CD8-positive, alpha-beta memory T cell (primary cell): ENCODE data around the gene HBQ1. TPM values are rescaled to one million over a fixed set of nuclear protein-coding genes. Genes with fewer than 3 reads are reported as not detected.

Source experiments
- CTCF ChIA-PET: fragments of 350-600 bp; sonication (Branson Sonifier 250); formaldehyde crosslinking; loops from one replicate; lab custom pipeline; 2021; ENCODE audit warnings: antibody characterized with exemption; lab: Charles Lee
- POLR2A ChIA-PET: fragments of 350-600 bp; sonication (Branson Sonifier 250); formaldehyde crosslinking; loops from one replicate; lab custom pipeline; 2021; ENCODE audit warnings: antibody characterized with exemption; lab: Charles Lee
- DNase-seq, 5 donors: peaks; one replicate each; pipeline versions ENCODE4 v3.0.0 to v3.0.0-alpha.2; 2020 to 2022; ENCODE audit warnings: mixed read lengths in 1 of 5
- H3K27ac ChIP-seq: one replicate; pipeline ENCODE4 v1.7.0; 2013; ENCODE audit warnings: low read depth, mild to moderate bottlenecking, low read length, moderate library complexity
- H3K27me3 ChIP-seq: 2 replicates; pipeline ENCODE4 v1.7.0; 2013; ENCODE audit warnings: low read length, mild to moderate bottlenecking; ENCODE audit not compliant: insufficient read depth, poor library complexity, severe bottlenecking
- H3K36me3 ChIP-seq: 2 replicates; pipeline ENCODE4 v1.7.0; 2013; ENCODE audit warnings: mild to moderate bottlenecking, low read length, moderate library complexity; ENCODE audit not compliant: insufficient read depth
- H3K4me1 ChIP-seq: 2 replicates; pipeline ENCODE4 v1.7.0; 2013; ENCODE audit warnings: mild to moderate bottlenecking, low read length, moderate library complexity; ENCODE audit not compliant: insufficient read depth
- H3K4me3 ChIP-seq: 2 replicates; pipeline ENCODE4 v1.7.0; 2013; ENCODE audit warnings: mild to moderate bottlenecking, low read length
- H3K9me3 ChIP-seq: 2 replicates; pipeline ENCODE4 v1.7.0; 2013; ENCODE audit warnings: mild to moderate bottlenecking, low read length
- H3K27ac Mint-ChIP-seq, 8 donors: one replicate each; pipeline ENCODE4 v1.8.0; 2020 to 2021; ENCODE audit warnings: mixed read lengths in 8 of 8, mild to moderate bottlenecking in 6 of 8, inconsistent platforms in 3 of 8, moderate library complexity in 3 of 8
- H3K27me3 Mint-ChIP-seq, 2 donors: one replicate each; pipeline ENCODE4 v1.8.0; 2020 to 2021; ENCODE audit warnings: mixed read lengths in 2 of 2, mild to moderate bottlenecking in 1 of 2, moderate library complexity in 1 of 2
- H3K36me3 Mint-ChIP-seq, 3 donors: one replicate each; pipeline ENCODE4 v1.8.0; 2020 to 2021; ENCODE audit warnings: mixed read lengths in 3 of 3, inconsistent platforms in 1 of 3, mild to moderate bottlenecking in 1 of 3
- H3K4me1 Mint-ChIP-seq, 3 donors: one replicate each; pipeline ENCODE4 v1.8.0; 2020 to 2021; ENCODE audit warnings: mixed read lengths in 3 of 3, inconsistent platforms in 1 of 3, mild to moderate bottlenecking in 1 of 3
- H3K4me3 Mint-ChIP-seq, 7 donors: one replicate each; pipeline ENCODE4 v1.8.0; 2020 to 2021; ENCODE audit warnings: mixed read lengths in 7 of 7, mild to moderate bottlenecking in 6 of 7, moderate library complexity in 4 of 7, inconsistent platforms in 2 of 7
- H3K9me3 Mint-ChIP-seq, 5 donors: one replicate each; pipeline ENCODE4 v1.8.0; 2020 to 2022; ENCODE audit warnings: mixed read lengths in 5 of 5, mild to moderate bottlenecking in 3 of 5, moderate library complexity in 2 of 5, inconsistent platforms in 1 of 5
- polyA plus RNA-seq: library from polyadenylated mRNA; unstranded; fragments of 300-500 nt; fragmentation: Illumina TruSeq; gene quantifications from one replicate; pipeline ENCODE4 v1.2.3, GENCODE V29; 2021
- total RNA-seq, 2 experiments: library from RNA; stranded (reverse); gene quantifications; one replicate each; pipeline ENCODE4 v1.2.3, GENCODE V29; 2021

Gene HBQ1
- total and polyA plus RNA-seq, 3 experiments from 2014 or later: 0.72 TPM; not detected in 2

GRCh38 chr16:179211-180092 lies 807 bp upstream of the HBQ1 start:
- Mint-ChIP-seq H3K36me3 (no peaks in the 10 kb centered on the region), H3K27me3 (peaks cover 30 to 38% of the 10 kb centered on the region in 2 donors), H3K27ac (no peak overlapping the region), H3K9me3 (no peaks in the 10 kb centered on the region), H3K4me1 (peaks cover 0 to 27% (median 4%) of the 10 kb centered on the region in 3 donors), H3K4me3 (peak overlapping the region in 6 of 7 donors; percentile 45 to 87 (median 56))
- DNase-seq: no peak
- Histone ChIP-seq H3K27ac (no peak overlapping the region), H3K4me3 (no peak overlapping the region), H3K27me3 (peaks cover 35% of the 10 kb centered on the region), H3K4me1 (peaks cover 9% of the 10 kb centered on the region), H3K9me3 (no peaks in the 10 kb centered on the region), H3K36me3 (no peaks in the 10 kb centered on the region)
- ChIA-PET CTCF (interaction anchor here (3.0 kb wide), 1 partner anchor 62 kb away, joined by 14 read pairs; no protein-coding TSS in a partner anchor), POLR2A (interaction anchor here (0.5 kb wide), 1 partner anchor 41 kb away, joined by 3 read pairs; no protein-coding TSS in a partner anchor)

- Histone ChIP-seq H3K4me3 (peak overlapping the region; percentile 45), H3K27ac (no peak overlapping the region), H3K36me3 (no peaks in the 10 kb centered on the region), H3K27me3 (peaks cover 23% of the 10 kb centered on the region), H3K4me1 (peaks cover 9% of the 10 kb centered on the region), H3K9me3 (no peaks in the 10 kb centered on the region)
- ChIA-PET CTCF (interaction anchor here (0.7 to 3.5 kb wide), 15 partner anchors 9 to 118 kb away, joined by 3 to 21 read pairs (median 4); no protein-coding TSS in a partner anchor), POLR2A (interaction anchor here (0.5 to 0.6 kb wide), 2 partner anchors 40 to 74 kb away, joined by 3 to 4 read pairs; no protein-coding TSS in a partner anchor)
- H3K4me1 Mint-ChIP-seq: peaks cover 0 to 14% (median 2%) of the 10 kb centered on the region in 3 donors
- H3K9me3 Mint-ChIP-seq: no peaks in the 10 kb centered on the region
- peak overlapping the region in 2 of 7 donors; percentile 56 to 65 for H3K4me3 Mint-ChIP-seq
- DNase-seq: peak; percentile 78 to 87 (median 80)
- H3K36me3 Mint-ChIP-seq: peaks cover 0 to 7% (median 0%) of the 10 kb centered on the region in 3 donors
- peaks cover 18 to 25% of the 10 kb centered on the region in 2 donors for H3K27me3 Mint-ChIP-seq
- no peak overlapping the region for H3K27ac Mint-ChIP-seq
Observed at GRCh38 chr16:180681-181564, 664 bp downstream of the HBQ1 start.

- ChIA-PET POLR2A (no interaction called here), CTCF (interaction anchor here (0.7 to 3.5 kb wide), 15 partner anchors 8 to 119 kb away, joined by 3 to 21 read pairs (median 4); no protein-coding TSS in a partner anchor)
- H3K4me3 ChIP-seq: no peak overlapping the region
- H3K27ac ChIP-seq: no peak overlapping the region
- peaks cover 18 to 25% of the 10 kb centered on the region in 2 donors for H3K27me3 Mint-ChIP-seq
- H3K27me3 ChIP-seq: peaks cover 23% of the 10 kb centered on the region
- no peak overlapping the region for H3K27ac Mint-ChIP-seq
- no peaks in the 10 kb centered on the region for H3K9me3 Mint-ChIP-seq
- H3K4me1 Mint-ChIP-seq: peaks cover 0 to 14% (median 2%) of the 10 kb centered on the region in 3 donors
- H3K4me1 ChIP-seq: peaks cover 9% of the 10 kb centered on the region
- H3K9me3 ChIP-seq: no peaks in the 10 kb centered on the region
- peak overlapping the region in 4 of 7 donors; percentile 43 to 74 (median 56) for H3K4me3 Mint-ChIP-seq
- no peaks in the 10 kb centered on the region for H3K36me3 ChIP-seq
- H3K36me3 Mint-ChIP-seq: peaks cover 0 to 7% (median 0%) of the 10 kb centered on the region in 3 donors
- no peak for DNase-seq
Observed at GRCh38 chr16:181565-182021, 1.3 kb downstream of the HBQ1 start.

- no peak for DNase-seq
- Histone ChIP-seq H3K9me3 (no peaks in the 10 kb centered on the region), H3K4me1 (peaks cover 9% of the 10 kb centered on the region), H3K27me3 (peaks cover 15% of the 10 kb centered on the region), H3K27ac (no peak overlapping the region), H3K36me3 (no peaks in the 10 kb centered on the region), H3K4me3 (no peak overlapping the region)
- peaks cover 0 to 9% (median 2%) of the 10 kb centered on the region in 3 donors for H3K4me1 Mint-ChIP-seq
- peaks cover 10 to 17% of the 10 kb centered on the region in 2 donors for H3K27me3 Mint-ChIP-seq
- H3K27ac Mint-ChIP-seq: no peak overlapping the region
- ChIA-PET POLR2A (no interaction called here), CTCF (interaction anchor here (1.8 to 3.5 kb wide), 5 partner anchors 10 to 117 kb away, joined by 4 to 21 read pairs (median 16); no protein-coding TSS in a partner anchor)
- peaks cover 0 to 12% (median 0%) of the 10 kb centered on the region in 3 donors for H3K36me3 Mint-ChIP-seq
- no peaks in the 10 kb centered on the region for H3K9me3 Mint-ChIP-seq
- no peak overlapping the region for H3K4me3 Mint-ChIP-seq
Observed at GRCh38 chr16:183005-183404, 2.7 kb downstream of the HBQ1 start.

GRCh38 chr16:185213-185612 lies 5.0 kb downstream of the HBQ1 start:
- no peak overlapping the region for H3K4me3 ChIP-seq
- H3K27ac ChIP-seq: no peak overlapping the region
- H3K36me3 ChIP-seq: no peaks in the 10 kb centered on the region
- H3K27me3 ChIP-seq: no peaks in the 10 kb centered on the region
- Mint-ChIP-seq H3K4me3 (no peak overlapping the region), H3K27ac (peak overlapping the region in 1 of 8 donors; percentile 61), H3K27me3 (peaks cover 0 to 1% of the 10 kb centered on the region in 2 donors), H3K36me3 (peaks cover 0 to 33% (median 10%) of the 10 kb centered on the region in 3 donors), H3K4me1 (peaks cover 0 to 7% (median 4%) of the 10 kb centered on the region in 3 donors), H3K9me3 (no peaks in the 10 kb centered on the region)
- CTCF ChIA-PET: no interaction called here
- POLR2A ChIA-PET: no interaction called here
- no peak for DNase-seq
- H3K4me1 ChIP-seq: peaks cover 9% of the 10 kb centered on the region
- no peaks in the 10 kb centered on the region for H3K9me3 ChIP-seq

- Mint-ChIP-seq H3K27me3 (peaks cover 0 to 1% of the 10 kb centered on the region in 2 donors), H3K4me3 (peak overlapping the region in 1 of 7 donors; percentile 48), H3K4me1 (peaks cover 0 to 7% (median 4%) of the 10 kb centered on the region in 3 donors), H3K9me3 (no peaks in the 10 kb centered on the region), H3K36me3 (peaks cover 0 to 37% (median 10%) of the 10 kb centered on the region in 3 donors), H3K27ac (no peak overlapping the region)
- no peak overlapping the region for H3K4me3 ChIP-seq
- H3K27ac ChIP-seq: no peak overlapping the region
- H3K9me3 ChIP-seq: no peaks in the 10 kb centered on the region
- peaks cover 9% of the 10 kb centered on the region for H3K4me1 ChIP-seq
- H3K27me3 ChIP-seq: no peaks in the 10 kb centered on the region
- DNase-seq: no peak
- POLR2A ChIA-PET: no interaction called here
- CTCF ChIA-PET: no interaction called here
- H3K36me3 ChIP-seq: no peaks in the 10 kb centered on the region
Observed at GRCh38 chr16:185691-186090, 5.4 kb downstream of the HBQ1 start.

GRCh38 chr16:187330-187729 lies 7.1 kb downstream of the HBQ1 start:
- peaks cover 0 to 1% of the 10 kb centered on the region in 2 donors for H3K27me3 Mint-ChIP-seq
- DNase-seq: no peak
- no peak overlapping the region for H3K4me3 Mint-ChIP-seq
- Histone ChIP-seq H3K9me3 (no peaks in the 10 kb centered on the region), H3K27ac (no peak overlapping the region), H3K36me3 (peaks cover 7% of the 10 kb centered on the region), H3K27me3 (no peaks in the 10 kb centered on the region), H3K4me1 (no peaks in the 10 kb centered on the region), H3K4me3 (no peak overlapping the region)
- H3K27ac Mint-ChIP-seq: no peak overlapping the region
- peaks cover 0 to 53% (median 14%) of the 10 kb centered on the region in 3 donors for H3K36me3 Mint-ChIP-seq
- H3K9me3 Mint-ChIP-seq: no peaks in the 10 kb centered on the region
- H3K4me1 Mint-ChIP-seq: peaks cover 0 to 4% (median 3%) of the 10 kb centered on the region in 3 donors
- ChIA-PET CTCF (no interaction called here), POLR2A (no interaction called here)
